ENCODE data around the gene ELMO1.

The ELMO1 gene

GRCh38 chr7:37255327-37255944, 193.2 kb downstream of the ELMO1 start:
- DNase-seq: no peak

GRCh38 chr7:37251222-37251621, 197.4 kb downstream of the ELMO1 start:
- DNase-seq: no peak

GRCh38 chr7:37249240-37249639, 199.4 kb downstream of the ELMO1 start:
- no peak for DNase-seq

- no peak for DNase-seq
Observed at GRCh38 chr7:37248396-37248861, 200.2 kb downstream of the ELMO1 start.

- no peak for DNase-seq
Observed at GRCh38 chr7:37247861-37248260, 200.8 kb downstream of the ELMO1 start.

- no peak for DNase-seq
Observed at GRCh38 chr7:37245590-37245989, 203.1 kb downstream of the ELMO1 start.

- DNase-seq: no peak
Observed at GRCh38 chr7:37236906-37237305, 211.8 kb downstream of the ELMO1 start.

- DNase-seq: no peak
Observed at GRCh38 chr7:37235813-37236212, 212.9 kb downstream of the ELMO1 start.

GRCh38 chr7:37234928-37235327, 213.7 kb downstream of the ELMO1 start:
- DNase-seq: no peak

- DNase-seq: no peak
Observed at GRCh38 chr7:37234334-37234733, 214.3 kb downstream of the ELMO1 start.

GRCh38 chr7:37231613-37232012, 217.1 kb downstream of the ELMO1 start:
- no peak for DNase-seq

GRCh38 chr7:37230221-37230620, 218.4 kb downstream of the ELMO1 start:
- DNase-seq: no peak

- no peak for DNase-seq
Observed at GRCh38 chr7:37229381-37229780, 219.3 kb downstream of the ELMO1 start.

- no peak for DNase-seq
Observed at GRCh38 chr7:37225285-37225969, 223.2 kb downstream of the ELMO1 start.

GRCh38 chr7:37224746-37225145, 223.9 kb downstream of the ELMO1 start:
- no peak for DNase-seq

- no peak for DNase-seq
Observed at GRCh38 chr7:37220664-37221063, 228.0 kb downstream of the ELMO1 start.

- DNase-seq: no peak
Observed at GRCh38 chr7:37218956-37219355, 229.7 kb downstream of the ELMO1 start.

GRCh38 chr7:37216923-37217322, 231.7 kb downstream of the ELMO1 start:
- DNase-seq: no peak

- no peak for DNase-seq
Observed at GRCh38 chr7:37216156-37216852, 232.4 kb downstream of the ELMO1 start.

GRCh38 chr7:37215290-37215923, 233.3 kb downstream of the ELMO1 start:
- DNase-seq: no peak

GRCh38 chr7:37212556-37212955, 236.1 kb downstream of the ELMO1 start:
- DNase-seq: peak; percentile 46

GRCh38 chr7:37212051-37212450, 236.6 kb downstream of the ELMO1 start:
- DNase-seq: no peak

- DNase-seq: no peak
Observed at GRCh38 chr7:37211097-37211880, 237.4 kb downstream of the ELMO1 start.
